GM19193 (cell line): ENCODE results near the gene NGLY1.

Experiments
- POLR2A ChIP-seq: IDR thresholded peaks from 4 replicates; pipeline ENCODE4 v1.6.1; 2011; ENCODE audit not compliant: insufficient read depth, insufficient read length; ENCODE audit errors: extremely low read depth

NGLY1 gene, protein sequence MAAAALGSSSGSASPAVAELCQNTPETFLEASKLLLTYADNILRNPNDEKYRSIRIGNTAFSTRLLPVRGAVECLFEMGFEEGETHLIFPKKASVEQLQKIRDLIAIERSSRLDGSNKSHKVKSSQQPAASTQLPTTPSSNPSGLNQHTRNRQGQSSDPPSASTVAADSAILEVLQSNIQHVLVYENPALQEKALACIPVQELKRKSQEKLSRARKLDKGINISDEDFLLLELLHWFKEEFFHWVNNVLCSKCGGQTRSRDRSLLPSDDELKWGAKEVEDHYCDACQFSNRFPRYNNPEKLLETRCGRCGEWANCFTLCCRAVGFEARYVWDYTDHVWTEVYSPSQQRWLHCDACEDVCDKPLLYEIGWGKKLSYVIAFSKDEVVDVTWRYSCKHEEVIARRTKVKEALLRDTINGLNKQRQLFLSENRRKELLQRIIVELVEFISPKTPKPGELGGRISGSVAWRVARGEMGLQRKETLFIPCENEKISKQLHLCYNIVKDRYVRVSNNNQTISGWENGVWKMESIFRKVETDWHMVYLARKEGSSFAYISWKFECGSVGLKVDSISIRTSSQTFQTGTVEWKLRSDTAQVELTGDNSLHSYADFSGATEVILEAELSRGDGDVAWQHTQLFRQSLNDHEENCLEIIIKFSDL

DNA sequence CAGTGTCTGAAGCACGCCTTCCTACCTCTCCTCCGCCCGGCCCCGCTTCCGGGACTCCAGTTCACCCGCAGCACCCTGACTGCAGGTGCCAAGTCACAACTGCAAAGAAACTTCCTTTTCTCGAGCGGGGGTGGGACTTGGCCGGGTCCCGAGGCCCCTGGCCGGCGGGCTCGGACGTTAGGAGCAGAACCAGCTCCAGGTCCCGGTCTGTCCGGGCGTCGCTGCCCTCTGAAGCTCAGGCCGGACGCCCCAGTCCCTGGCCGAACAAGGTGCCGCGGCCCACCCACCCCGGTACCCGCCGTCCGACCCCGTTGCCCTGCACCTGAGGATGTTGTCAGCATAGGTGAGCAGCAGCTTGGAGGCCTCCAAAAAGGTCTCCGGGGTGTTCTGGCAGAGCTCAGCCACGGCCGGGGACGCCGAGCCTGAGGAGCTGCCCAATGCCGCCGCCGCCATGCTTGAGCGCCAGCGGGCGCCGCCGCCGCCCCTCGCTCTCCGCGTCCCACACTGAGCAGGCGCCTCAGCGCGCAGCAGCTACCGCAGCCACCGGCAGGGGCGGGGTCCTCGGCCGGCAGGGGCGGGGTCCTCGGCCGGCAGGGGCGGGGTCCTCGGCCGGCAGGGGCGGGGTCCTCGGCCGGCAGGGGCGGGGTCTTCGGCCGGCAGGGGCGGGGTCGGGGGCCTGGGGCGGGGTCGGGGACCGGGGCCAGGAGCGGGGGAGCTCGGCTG lies at the start of gene NGLY1:
Gene NGLY1 (minus strand): TSS at position 506 of the 723 bp plus-strand sequence. CDS start 53 bp downstream, at position 453.
- peak; percentile 85 for TF ChIP-seq POLR2A

DNA sequence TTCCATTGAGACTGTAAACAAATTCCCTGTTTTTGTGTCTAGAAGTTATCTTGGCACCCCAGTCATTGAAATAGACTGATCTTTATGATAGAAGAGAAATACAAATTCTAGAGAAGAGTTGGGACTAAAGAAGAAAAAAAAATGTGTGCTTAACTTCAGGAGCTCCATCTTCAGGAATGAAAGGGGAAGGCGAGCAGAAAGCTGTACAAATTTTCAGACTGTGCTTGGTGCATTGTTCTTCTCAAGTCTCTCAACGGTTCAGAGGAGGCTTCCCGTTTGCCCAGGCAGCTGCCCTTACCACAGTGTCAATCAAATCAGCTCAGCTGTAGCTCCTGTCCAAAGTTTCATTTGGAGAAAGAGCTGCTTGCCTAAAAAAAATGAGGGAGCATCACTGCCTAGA lies 48.3 kb upstream of the NGLY1 start:
- no peak for TF ChIP-seq POLR2A

DNA sequence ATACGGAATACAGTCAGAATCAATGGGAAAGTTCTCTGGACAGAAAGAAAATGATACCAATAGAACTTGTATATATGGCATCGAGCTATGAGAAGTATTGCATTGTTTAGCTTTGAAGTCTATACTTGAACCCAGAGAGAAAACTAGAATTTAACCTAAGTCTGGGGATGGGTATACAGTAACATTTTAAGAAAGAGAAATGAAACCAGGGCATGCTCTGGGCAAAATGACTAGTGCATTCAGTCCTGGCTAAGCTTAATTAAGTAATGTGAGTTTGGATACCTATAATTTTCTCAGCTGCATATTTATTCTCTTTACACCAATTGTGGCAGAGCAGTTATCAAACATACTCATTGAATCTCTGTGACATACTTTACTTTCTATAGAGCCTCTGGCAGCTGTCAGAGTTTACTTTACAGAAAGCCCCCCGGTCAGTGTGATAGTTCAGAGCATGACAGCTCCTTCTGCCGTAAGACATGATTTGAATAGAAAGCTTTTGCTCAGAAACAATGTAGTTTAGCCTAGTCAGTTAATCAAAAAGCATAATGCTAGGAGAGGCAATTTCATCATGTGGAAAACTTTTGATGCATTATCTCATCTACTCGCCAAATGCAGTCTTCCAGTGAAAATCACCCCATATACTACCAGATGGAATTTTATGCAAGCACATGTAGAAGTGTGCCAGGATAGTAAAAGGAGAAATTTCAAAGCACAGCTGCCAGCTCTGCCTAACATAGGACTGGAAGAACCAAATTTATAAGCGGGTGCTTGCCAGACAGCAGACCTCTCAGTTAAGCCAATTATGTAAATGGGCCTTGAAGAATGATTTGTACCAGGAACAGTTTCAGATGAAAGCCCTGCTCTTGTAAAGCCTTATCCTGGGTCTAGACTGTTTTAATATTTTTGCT lies 47.4 kb upstream of the NGLY1 start:
- TF ChIP-seq POLR2A = no peak

DNA sequence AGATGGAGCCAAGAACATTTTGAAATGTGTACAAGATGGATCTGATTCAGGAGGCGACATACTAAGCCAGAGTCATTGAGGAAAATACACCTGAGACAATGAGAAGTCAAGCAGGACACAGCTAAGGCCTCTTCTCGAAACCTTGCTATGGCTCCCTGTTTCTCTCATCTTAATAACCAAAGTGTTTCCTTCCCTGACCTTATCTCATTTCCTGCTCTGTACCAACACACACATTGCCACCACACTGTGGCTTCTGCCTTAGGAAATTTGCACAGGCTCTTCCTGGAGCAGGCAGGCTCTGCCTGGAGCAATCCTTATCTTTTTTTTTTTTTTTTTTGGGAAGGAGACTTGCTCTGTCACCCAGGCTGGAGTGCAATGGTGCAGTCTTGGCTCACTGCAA lies 43.3 kb upstream of the NGLY1 start:
- TF ChIP-seq POLR2A = no peak

DNA sequence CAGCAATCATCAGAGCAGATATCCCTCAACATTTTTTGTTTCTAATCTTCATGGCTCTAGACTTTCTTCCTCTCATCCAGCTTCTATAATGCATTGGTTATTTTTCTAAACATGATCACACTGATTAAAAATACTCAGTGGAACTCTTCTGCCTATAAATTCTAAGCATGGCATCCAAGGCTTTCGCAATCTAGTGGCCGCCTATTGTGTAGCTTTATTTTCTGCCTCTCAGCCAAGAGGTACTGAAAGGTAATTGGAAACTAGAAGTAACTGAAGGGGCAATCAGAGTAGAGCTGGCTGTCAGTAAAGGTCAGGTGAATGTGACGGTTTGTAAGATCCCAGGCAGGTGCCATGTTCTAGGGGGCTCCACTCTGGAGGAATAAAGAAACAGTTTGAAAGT lies 40.1 kb upstream of the NGLY1 start:
- no peak for TF ChIP-seq POLR2A

DNA sequence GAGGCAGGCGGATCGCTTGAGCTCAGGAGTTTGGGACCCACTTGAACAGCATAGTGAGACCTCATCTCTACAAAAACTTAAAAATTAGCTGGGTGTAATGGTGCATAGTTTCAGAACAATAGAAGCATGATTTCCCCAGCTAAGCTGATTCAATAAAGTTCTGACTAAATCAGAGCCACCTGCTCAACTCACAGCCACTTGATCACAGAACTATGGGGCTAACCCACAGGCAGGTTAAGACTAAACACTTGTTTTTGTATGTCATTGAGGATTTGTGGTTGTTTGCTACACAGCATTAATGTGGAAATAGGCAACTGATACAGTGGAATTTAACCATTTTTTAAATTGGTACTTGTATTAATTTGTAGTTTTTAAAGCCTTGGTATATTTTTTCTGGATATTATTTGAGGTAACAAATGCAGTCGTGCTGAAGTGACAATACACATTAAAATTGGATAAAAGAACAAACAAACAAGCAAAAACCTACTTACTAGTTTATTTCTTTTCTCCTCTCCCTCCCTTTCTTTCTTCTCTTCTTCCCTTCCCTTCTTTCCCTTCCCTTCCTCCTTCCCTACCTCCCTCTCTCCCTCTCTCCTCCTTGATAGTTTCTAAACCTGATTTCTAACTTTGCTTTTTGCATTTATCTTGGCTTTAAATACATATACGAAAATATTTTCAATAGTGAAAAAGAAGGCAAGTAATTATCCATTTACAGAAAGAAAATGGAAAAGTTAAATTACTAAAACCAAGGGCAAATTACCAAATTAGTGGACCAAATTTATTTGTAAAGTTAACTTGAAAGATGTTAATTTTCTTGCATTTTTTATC lies 38.7 kb upstream of the NGLY1 start:
- TF ChIP-seq POLR2A = no peak

DNA sequence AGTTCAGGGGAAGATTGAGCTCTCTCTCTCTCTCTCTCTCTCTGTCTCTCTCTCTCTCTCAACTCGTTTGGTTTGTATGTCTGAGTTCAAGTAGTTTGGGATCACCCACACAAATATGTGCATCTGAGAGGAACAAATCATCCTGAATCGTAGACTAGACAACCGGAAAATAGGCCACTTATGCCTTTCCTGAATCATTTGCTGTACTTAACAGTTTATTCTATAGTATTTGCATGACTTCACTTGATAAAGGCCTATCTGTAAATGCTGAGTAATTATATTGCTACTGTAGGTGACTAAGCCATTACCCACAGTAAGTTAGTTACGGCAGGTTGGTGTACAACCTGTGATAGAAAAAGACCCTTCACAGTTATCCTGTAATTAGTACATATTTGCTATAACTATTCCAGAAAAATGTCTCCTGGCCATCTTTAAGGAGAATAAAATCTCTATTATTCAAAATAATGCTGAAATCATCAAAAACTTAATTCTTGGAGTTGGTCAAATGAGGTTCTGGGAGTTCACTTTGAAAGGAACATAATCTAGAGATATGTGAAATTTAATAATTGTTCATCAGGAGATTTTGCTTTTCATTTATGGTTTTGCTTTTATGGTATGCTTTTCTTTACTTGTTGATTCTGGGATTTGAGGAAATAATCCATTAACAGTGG lies 37.7 kb upstream of the NGLY1 start:
- TF ChIP-seq POLR2A = no peak

DNA sequence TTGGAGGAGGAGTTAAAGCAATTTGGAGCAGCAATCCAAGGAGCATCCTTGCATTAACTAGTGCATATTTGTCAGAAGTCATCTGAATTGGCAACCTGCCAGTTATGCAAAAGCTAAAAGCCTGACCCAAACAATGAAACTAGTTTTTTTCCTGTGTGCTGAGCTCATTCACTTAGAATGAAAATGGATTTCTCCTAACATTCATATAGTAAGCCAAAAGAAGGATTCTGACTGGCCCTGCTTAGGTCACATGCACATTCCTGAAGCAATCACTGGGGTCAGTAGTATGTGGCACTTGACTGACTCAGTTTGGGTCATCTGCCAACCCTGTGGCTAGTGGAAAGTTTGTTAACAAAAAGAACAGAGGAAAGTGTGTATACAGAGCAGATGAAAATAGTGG lies 37.1 kb upstream of the NGLY1 start:
- TF ChIP-seq POLR2A = no peak

DNA sequence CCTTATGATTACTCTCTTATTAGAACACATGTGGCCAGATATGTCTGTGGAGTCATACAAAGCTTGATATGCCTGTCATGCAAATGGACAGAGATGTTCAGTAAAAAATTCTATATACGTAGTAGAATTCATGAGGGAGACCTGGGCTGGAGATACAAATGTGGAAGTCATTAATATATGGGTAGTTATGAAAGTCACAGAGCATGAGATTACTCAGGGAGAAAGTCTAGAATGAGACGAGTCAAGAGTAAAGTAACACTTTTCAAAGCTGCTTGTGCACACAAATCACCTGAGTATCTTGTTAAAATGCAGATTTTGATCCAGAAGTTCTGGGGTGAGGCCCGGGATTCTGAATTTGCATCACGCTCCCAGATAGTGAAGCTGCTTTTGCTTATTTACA lies 35.1 kb upstream of the NGLY1 start:
- TF ChIP-seq POLR2A = no peak

DNA sequence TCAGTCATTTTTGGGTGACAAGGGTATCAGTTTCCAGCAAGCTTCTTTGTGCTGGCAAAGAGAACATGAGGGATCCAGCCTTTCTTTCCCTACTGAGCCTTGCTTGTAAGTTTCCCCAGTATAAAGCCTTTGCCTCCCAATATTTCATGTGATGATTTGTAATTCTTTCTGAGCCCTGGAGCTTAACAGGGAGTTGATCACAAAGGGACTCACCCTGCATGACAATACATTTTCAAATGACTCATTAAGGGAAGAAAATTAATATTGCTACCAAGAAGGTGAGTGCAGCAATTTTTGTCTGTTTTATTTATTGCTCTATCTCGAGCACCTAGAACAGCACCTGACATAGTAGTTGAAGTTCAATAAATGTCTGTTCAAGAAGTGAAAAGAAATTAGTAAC lies 34.4 kb upstream of the NGLY1 start:
- no peak for TF ChIP-seq POLR2A

DNA sequence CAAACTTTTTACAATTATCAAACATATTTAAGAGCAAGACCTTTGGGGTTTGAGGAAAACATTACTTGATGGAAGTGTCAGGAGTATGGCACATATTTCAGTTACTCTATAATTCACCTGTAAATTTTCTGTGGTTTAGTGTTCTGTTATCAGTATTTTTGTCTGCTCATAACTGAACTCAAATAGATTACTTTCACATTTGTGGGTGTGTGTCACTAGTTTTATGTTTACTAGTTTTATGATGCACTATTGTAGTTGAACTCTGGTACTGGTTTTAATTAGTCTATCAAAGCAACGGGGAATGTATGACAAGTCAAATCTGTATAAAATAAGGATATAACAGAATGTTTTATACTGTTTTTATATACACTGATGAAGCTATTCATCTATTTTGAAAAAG lies 33.9 kb upstream of the NGLY1 start:
- TF ChIP-seq POLR2A = no peak

DNA sequence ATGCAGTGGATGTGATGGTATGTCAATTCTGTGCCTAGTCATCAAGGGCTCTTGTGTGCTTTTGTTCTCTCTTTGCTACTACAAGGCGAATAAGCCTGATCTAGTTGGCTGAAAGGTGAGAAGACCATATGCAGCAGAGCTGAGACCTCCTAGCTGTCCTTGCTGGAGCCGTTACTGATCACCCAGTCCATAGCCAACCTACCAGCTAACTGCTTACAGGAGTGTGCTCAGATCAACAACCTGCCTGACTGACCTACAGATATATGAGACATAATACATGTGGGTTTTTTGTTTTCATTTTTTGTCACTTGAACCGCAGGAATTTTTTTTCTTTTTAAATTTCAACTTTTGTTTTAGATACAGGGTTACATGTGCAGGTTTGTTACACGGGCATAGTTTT lies 29.4 kb upstream of the NGLY1 start:
- TF ChIP-seq POLR2A = no peak

DNA sequence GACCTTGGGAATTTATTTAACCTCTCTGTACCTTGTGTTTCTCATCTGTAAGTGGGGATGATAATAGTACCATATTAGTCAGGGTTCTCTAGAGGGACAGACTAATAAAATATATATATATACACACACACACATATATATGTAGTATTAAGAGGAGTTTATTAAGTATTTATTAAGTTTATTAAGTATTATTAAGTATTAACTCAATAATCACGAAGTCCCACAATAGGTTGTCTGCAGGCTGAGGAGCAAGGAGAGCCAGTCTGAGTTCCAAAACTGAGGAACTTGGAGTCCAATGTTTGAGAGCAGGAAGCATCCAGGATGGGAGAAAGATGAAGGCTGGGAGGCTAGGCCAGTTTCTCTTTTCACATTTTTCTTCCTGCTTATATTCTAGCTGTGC lies 21.4 kb upstream of the NGLY1 start:
- no peak for TF ChIP-seq POLR2A
